Smooth muscle cell (in vitro differentiated cells): ENCODE data around the gene PXK. TPM values are rescaled to one million over a fixed set of nuclear protein-coding genes. Genes with fewer than 3 reads are reported as not detected.

Source experiments
- DNase-seq: peaks from one replicate; lab custom pipeline; 2025; ENCODE audit not compliant: unreplicated experiment; lab: John Stamatoyannopoulos, UW
- H2AFZ ChIP-seq: fragments of 200-600 bp; sonication (generic); 2 replicates; pipeline ENCODE4 v1.6.0; 2016; ENCODE audit warnings: antibody characterized with exemption, low read depth, mild to moderate bottlenecking
- H3F3A ChIP-seq: fragments of 200-600 bp; sonication (generic); 2 replicates; pipeline ENCODE4 v1.6.0; 2017; ENCODE audit warnings: antibody characterized with exemption, low read depth
- H3K27ac ChIP-seq: fragments of 200-600 bp; sonication (generic); 2 replicates; pipeline ENCODE4 v1.5.1; 2016; ENCODE audit warnings: low read depth, mild to moderate bottlenecking
- H3K27me3 ChIP-seq: fragments of 200-600 bp; sonication (generic); 2 replicates; pipeline ENCODE4 v1.6.1; 2016; ENCODE audit warnings: low read depth, mild to moderate bottlenecking
- H3K36me3 ChIP-seq: fragments of 200-600 bp; sonication (generic); 2 replicates; pipeline ENCODE4 v1.5.1; 2016; ENCODE audit warnings: low read depth
- H3K4me1 ChIP-seq: fragments of 200-600 bp; sonication (generic); 2 replicates; pipeline ENCODE4 v1.5.1; 2016; ENCODE audit warnings: low read depth
- H3K4me2 ChIP-seq: fragments of 200-600 bp; sonication (generic); 2 replicates; pipeline ENCODE4 v1.6.0; 2016; ENCODE audit warnings: mild to moderate bottlenecking
- H3K4me3 ChIP-seq: fragments of 200-600 bp; sonication (generic); 2 replicates; pipeline ENCODE4 v1.5.1; 2016; ENCODE audit warnings: mild to moderate bottlenecking
- H3K79me2 ChIP-seq: fragments of 200-600 bp; sonication (generic); 2 replicates; pipeline ENCODE4 v1.6.0; 2016; ENCODE audit warnings: low read depth, mild to moderate bottlenecking
- H3K9ac ChIP-seq: fragments of 200-600 bp; sonication (generic); 2 replicates; pipeline ENCODE4 v1.6.0; 2016; ENCODE audit warnings: low read depth
- H3K9me3 ChIP-seq: fragments of 200-600 bp; sonication (generic); replicated peaks from 2 replicates; pipeline ENCODE4 v1.5.1; 2016; ENCODE audit warnings: low read depth
- H4K20me1 ChIP-seq: fragments of 200-600 bp; sonication (generic); 2 replicates; pipeline ENCODE4 v1.6.0; 2016; ENCODE audit warnings: low read depth
- WGBS: methylation state at CpG from one replicate; pipeline ENCODE4 v1.1.7; 2016; ENCODE audit warnings: low lambda C conversion rate; 5-methylcytosine and 5-hydroxymethylcytosine counted together
- polyA plus RNA-seq: library from polyadenylated mRNA; unstranded; fragments of >200 nt; fragmentation: Nextera tagmentation; extraction: Ambion mirVana; gene quantifications from 2 replicates; pipeline ENCODE4 v1.2.1, GENCODE V29; 2016
- total RNA-seq: library from RNA; depleted of rRNA; stranded (reverse); fragments of >200 nt; gene quantifications from 2 replicates; pipeline ENCODE4 v1.2.3, GENCODE V29; 2014
- TF ChIP-seq, protein P1 (sequence below): fragments of 200-600 bp; sonication (generic); IDR thresholded peaks from 2 replicates; pipeline ENCODE4 v1.5.1; 2017; ENCODE audit warnings: borderline replicate concordance, mild to moderate bottlenecking, antibody characterized with exemption; ENCODE audit not compliant: insufficient read depth, poor library complexity, severe bottlenecking

The PXK gene
- total and polyA plus RNA-seq, 2 experiments from 2014 or later, result 23.8 to 30.5 TPM

DNA sequence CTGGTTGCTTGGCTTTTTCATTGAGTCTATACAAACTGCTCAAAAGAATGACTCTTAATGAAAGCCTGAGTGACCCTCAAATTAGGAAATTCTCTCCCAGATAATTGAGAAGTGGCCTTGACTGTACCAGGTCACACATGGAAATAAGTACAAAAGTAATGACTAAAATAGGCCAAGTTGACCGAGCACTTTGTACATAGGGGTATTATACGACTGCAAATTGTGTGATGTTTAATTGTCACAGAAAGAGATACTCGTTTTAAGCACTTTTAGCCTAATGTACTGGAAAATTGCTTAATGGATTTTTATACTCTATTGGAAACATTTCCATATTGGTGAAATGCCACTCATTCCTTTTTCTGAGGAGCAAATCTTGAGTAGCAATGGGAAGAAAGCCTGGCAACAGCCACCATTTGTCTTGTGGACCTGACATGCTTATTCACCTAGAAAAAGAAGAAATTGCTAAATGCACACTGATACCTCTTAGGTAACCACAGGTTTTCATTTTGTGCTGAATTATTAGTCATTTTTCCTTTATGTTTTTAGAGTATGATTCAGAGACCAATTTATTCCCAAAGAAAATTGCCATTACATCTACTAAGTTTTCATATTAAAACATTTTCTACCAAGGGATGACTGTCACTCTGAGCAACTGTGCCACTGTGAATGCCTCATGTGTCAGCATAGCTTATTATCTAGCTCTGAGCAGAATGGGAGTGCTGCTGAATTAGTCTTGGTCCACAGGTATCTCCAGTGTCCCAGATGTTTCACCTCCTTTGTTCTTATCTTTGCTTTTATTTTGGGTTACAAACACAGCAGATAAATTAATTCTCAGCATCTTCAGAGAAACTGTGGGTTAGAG, 8.9 kb upstream of the PXK start:
- no peak overlapping the region for H3K27ac ChIP-seq
- no peak for DNase-seq
- H3K36me3 ChIP-seq, result no peaks in the 10 kb centered on the region
- no peaks in the 10 kb centered on the region for H3K79me2 ChIP-seq
- WGBS, result 97% methylated on average over 3 of the region's 3 CpGs
- TF ChIP-seq, protein P1, sequence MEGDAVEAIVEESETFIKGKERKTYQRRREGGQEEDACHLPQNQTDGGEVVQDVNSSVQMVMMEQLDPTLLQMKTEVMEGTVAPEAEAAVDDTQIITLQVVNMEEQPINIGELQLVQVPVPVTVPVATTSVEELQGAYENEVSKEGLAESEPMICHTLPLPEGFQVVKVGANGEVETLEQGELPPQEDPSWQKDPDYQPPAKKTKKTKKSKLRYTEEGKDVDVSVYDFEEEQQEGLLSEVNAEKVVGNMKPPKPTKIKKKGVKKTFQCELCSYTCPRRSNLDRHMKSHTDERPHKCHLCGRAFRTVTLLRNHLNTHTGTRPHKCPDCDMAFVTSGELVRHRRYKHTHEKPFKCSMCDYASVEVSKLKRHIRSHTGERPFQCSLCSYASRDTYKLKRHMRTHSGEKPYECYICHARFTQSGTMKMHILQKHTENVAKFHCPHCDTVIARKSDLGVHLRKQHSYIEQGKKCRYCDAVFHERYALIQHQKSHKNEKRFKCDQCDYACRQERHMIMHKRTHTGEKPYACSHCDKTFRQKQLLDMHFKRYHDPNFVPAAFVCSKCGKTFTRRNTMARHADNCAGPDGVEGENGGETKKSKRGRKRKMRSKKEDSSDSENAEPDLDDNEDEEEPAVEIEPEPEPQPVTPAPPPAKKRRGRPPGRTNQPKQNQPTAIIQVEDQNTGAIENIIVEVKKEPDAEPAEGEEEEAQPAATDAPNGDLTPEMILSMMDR, result no peak
- no peaks in the 10 kb centered on the region for H3F3A ChIP-seq
- H3K9me3 ChIP-seq, result no peaks in the 10 kb centered on the region
- no peak overlapping the region for H2AFZ ChIP-seq
- H4K20me1 ChIP-seq, result peaks cover 7% of the 10 kb centered on the region
- peaks cover 6% of the 10 kb centered on the region for H3K4me1 ChIP-seq
- no peaks in the 10 kb centered on the region for H3K27me3 ChIP-seq
- H3K4me2 ChIP-seq, result no peak overlapping the region
- no peak overlapping the region for H3K4me3 ChIP-seq
- H3K9ac ChIP-seq, result no peak overlapping the region

DNA sequence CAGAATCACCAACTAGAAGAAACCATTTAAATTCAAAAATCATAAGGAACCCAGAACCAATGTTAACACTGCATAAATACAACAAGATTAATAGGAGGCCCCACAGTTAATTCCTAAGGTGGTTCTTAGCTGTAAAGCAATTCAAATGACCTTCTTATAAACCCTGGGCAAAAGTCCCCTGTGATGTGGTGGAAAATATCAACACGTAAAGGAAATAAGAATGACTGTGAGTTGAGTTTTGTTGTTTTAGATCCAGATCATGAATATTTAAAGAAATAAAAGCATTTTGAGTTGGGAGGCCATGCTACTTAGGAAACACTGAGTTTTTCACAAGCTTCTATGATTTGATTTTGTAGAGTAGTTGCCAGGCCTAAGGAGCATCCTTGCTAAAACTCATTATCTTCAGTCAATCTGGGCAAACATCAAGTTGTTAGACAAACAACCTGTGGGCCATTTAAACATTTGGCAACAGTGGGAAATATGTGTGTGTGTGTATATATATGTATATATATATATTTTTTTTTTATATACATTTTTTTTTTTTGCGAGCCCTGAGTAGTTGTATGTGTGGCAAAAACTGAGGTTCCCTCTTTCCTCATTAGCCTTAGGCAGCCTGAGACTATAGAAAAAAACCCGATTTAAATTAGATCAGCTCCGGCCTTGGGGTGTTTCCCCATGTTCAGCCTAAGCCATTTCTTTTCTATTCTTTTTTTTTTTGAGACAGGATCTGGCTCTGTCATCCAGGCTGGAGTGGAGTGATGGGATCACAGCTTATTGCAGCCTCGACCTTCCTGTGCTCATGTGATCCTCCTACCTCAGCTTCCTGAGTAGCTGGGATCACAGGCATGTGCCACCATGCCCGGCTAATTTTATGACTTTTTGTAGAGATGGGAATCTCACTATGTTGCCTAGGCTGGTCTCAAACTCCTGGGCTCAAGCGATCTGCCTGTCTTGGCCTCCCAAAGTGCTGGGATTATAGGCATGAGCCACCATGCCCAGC, 8.0 kb upstream of the PXK start:
- H3K79me2 ChIP-seq, result no peaks in the 10 kb centered on the region
- peaks cover 6% of the 10 kb centered on the region for H3K4me1 ChIP-seq
- no peaks in the 10 kb centered on the region for H3K9me3 ChIP-seq
- no peak overlapping the region for H2AFZ ChIP-seq
- peak overlapping the region; percentile 61 for H3K4me2 ChIP-seq
- H3F3A ChIP-seq, result no peaks in the 10 kb centered on the region
- no peak overlapping the region for H3K27ac ChIP-seq
- WGBS, result 83% methylated on average over 7 of the region's 7 CpGs
- no peaks in the 10 kb centered on the region for H3K36me3 ChIP-seq
- no peak for DNase-seq
- no peak overlapping the region for H3K9ac ChIP-seq
- no peaks in the 10 kb centered on the region for H3K27me3 ChIP-seq
- no peak overlapping the region for H3K4me3 ChIP-seq
- peaks cover 7% of the 10 kb centered on the region for H4K20me1 ChIP-seq
- TF ChIP-seq, protein P1, result no peak

DNA sequence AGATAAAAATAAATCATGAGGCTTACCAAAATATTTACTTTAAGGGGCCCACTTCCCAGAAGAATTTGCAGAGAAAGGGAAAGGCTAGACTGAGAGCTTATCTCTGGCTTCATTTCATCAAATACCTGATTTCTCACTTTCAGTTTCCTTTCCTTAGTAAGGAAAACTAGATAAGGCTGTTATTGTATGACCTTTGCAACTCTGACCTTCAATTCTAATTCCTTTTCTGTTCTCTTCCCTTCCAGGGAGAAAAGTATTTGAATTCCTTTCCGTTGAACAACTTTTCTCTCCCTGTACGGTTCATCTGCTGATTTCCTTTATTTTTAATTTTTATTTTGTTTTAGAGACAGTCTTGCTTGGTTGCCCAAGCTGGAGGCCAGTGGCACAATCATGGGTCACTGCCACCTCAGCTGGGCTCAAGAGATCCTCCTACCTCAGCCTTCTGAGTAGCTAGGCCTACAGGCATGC, 7.1 kb upstream of the PXK start:
- H4K20me1 ChIP-seq, result peaks cover 7% of the 10 kb centered on the region
- no peak overlapping the region for H3K9ac ChIP-seq
- H3F3A ChIP-seq, result no peaks in the 10 kb centered on the region
- H3K27ac ChIP-seq, result no peak overlapping the region
- H3K27me3 ChIP-seq, result no peaks in the 10 kb centered on the region
- TF ChIP-seq, protein P1, result no peak
- peaks cover 6% of the 10 kb centered on the region for H3K4me1 ChIP-seq
- no peak overlapping the region for H3K4me3 ChIP-seq
- no peak for DNase-seq
- H3K9me3 ChIP-seq, result no peaks in the 10 kb centered on the region
- H3K79me2 ChIP-seq, result no peaks in the 10 kb centered on the region
- peak overlapping the region; percentile 61 for H3K4me2 ChIP-seq
- H2AFZ ChIP-seq, result no peak overlapping the region
- H3K36me3 ChIP-seq, result no peaks in the 10 kb centered on the region
- WGBS, result 73% methylated on average over 2 of the region's 2 CpGs
